Mononuclear cell (primary cell): ENCODE measurements around the gene YIPF6. TPM values are rescaled to one million over a fixed set of nuclear protein-coding genes. Genes with fewer than 3 reads are reported as not detected.
"Not testable (repeated sequence)": the region's sequence is repeated elsewhere in the genome, so short reads cannot be mapped to it uniquely, and the experiment has no call there.

Experiments used
- H3K27me3 ChIP-seq: 2 replicates; pipeline ENCODE4 v1.6.0; 2011; ENCODE audit warnings: low read length, control low read depth; ENCODE audit not compliant: insufficient read depth
- H3K4me1 ChIP-seq: 2 replicates; pipeline ENCODE4 v1.5.1; 2011; ENCODE audit warnings: mild to moderate bottlenecking, low read length, control low read depth; ENCODE audit not compliant: insufficient read depth
- H3K4me3 ChIP-seq: 2 replicates; pipeline ENCODE4 v1.5.1; 2011; ENCODE audit warnings: mild to moderate bottlenecking, low read length, moderate library complexity
- H3K9me3 ChIP-seq: 2 replicates; pipeline ENCODE4 v1.5.1; 2011; ENCODE audit warnings: low read depth, mild to moderate bottlenecking, control low read depth, low read length
- total RNA-seq: library from RNA; depleted of rRNA; stranded (reverse); fragments of >200 nt; gene quantifications from one replicate; pipeline ENCODE4 v1.2.3, GENCODE V29; 2012

Gene YIPF6
- total RNA-seq, 1 donor = 8.5 TPM

GRCh38 chrX:68490644-68491043 lies 8.2 kb upstream of the YIPF6 start:
- no peaks in the 10 kb centered on the region for H3K27me3 ChIP-seq
- H3K4me1 ChIP-seq = no peaks in the 10 kb centered on the region
- H3K9me3 ChIP-seq = no peaks in the 10 kb centered on the region
- no peak overlapping the region for H3K4me3 ChIP-seq

- no peak overlapping the region for H3K4me3 ChIP-seq
- no peaks in the 10 kb centered on the region for H3K4me1 ChIP-seq
- H3K9me3 ChIP-seq = no peaks in the 10 kb centered on the region
- no peaks in the 10 kb centered on the region for H3K27me3 ChIP-seq
Observed at GRCh38 chrX:68492583-68492982, 6.3 kb upstream of the YIPF6 start.

DNA sequence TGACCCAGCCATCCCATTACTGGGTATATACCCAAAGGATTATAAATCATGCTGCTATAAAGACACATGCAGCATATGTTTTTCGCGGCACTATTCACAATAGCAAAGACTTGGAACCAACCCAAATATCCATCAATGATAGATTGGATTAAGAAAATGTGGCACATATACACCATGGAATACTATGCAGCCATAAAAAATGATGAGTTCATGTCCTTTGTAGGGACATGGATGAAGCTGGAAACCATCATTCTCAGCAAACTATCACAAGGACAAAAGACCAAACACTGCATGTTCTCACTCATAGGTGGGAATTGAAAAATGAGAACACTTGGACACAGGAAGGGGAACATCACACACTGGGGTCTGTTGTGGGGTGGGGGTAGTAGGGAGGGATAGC lies 5.1 kb upstream of the YIPF6 start:
- not testable (repeated sequence) for H3K9me3 ChIP-seq, H3K4me1 ChIP-seq, H3K27me3 ChIP-seq, H3K4me3 ChIP-seq

DNA sequence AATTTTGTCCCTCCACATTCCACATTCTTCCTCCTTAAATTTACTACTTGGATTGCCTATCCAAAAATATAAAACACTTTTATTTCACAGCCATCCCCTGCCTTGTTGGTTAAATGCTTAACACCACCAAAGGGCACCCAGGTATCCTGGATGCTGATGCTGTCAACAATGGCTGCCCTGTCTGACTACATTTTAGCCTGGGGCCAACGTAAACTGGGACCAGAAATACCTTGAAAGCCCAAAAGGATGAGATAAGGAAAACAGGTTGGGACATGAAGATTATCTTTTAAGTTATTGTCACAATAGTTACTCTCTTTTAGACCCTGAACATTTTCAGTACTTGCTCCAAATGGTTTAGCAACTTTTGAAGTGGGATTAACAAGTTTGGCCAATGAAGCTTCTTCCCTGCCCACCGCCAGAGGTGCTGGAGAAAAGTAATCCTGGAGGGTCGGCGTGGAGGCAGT lies 775 bp upstream of the YIPF6 start:
- Histone ChIP-seq H3K4me1 (peaks cover 14% of the 10 kb centered on the region), H3K27me3 (no peaks in the 10 kb centered on the region), H3K9me3 (no peaks in the 10 kb centered on the region), H3K4me3 (peak overlapping the region; percentile 79)

DNA sequence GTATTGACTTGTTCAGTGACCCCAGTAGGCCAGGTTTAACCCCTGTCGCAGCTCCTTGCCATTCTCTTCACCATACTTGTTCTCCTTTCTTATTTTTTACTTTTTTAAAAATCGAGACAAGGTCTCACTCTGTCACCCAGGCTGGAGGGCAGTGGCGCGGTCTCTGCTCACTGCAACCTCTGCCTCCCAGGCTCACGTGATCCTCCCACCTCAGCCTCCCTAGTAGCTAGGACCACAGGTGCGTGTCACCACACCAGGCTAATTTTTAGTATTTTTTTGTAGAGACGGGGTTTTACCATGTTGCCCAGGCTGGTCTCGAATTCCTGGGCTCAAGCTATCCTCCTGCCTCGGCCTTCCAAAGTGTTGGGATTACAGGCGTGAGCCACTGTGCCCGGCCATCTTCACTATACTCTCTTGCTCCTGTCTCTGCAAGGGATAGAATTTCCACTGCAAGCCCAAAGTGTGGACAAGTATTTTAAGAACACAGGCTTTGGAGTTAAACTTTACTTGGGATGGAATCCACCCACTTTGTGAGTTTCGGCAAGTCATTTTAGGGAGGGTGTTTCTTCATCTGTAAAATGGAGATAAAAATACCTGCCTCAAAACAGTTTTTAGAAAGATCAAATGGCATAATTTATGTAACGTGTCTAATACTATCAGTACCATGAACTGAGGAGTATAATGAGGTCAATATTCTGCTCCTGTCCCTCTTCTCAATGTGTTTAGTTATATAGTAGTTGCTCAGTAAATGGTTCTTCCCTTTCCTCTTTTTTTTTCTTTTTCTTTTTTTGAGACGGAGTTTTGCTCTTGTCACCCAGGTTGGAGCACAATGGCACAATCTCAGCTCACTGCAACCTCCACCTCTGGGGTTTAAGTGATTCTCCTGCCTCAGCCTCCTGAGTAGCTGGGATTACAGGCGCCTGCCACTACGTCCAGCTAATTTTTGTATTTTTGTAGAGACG lies 973 bp downstream of the YIPF6 start:
- Histone ChIP-seq H3K27me3 (no peaks in the 10 kb centered on the region), H3K9me3 (no peaks in the 10 kb centered on the region), H3K4me1 (peaks cover 14% of the 10 kb centered on the region), H3K4me3 (peak overlapping the region; percentile 79)

- Histone ChIP-seq H3K9me3 (no peaks in the 10 kb centered on the region), H3K4me1 (peaks cover 11% of the 10 kb centered on the region), H3K4me3 (no peak overlapping the region), H3K27me3 (no peaks in the 10 kb centered on the region)
Observed at GRCh38 chrX:68503836-68504636, 5.2 kb downstream of the YIPF6 start.

- Histone ChIP-seq H3K4me3 (no peak overlapping the region), H3K9me3 (no peaks in the 10 kb centered on the region), H3K4me1 (no peaks in the 10 kb centered on the region), H3K27me3 (no peaks in the 10 kb centered on the region)
Observed at GRCh38 chrX:68506649-68507048, 7.8 kb downstream of the YIPF6 start.

DNA sequence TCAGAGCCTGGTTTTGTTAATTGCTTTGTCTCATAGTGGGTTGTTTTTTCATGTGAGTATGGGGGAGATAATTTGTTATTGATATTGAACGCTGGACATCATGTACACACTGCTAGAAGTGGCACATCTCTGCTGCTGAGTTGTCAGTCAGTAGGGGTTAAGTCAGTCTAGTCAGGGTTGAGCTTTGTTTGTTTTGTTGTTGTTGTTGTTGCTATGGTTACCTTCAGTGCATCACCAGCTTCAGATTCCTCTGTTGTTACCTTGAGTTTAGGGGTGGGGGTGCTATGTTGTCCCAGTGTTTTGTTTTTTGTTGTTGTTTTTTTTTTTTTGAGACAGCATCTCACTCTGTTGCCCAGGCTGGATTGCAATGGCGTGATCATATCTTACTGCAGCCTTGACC lies 9.9 kb downstream of the YIPF6 start:
- H3K9me3 ChIP-seq = no peaks in the 10 kb centered on the region
- no peaks in the 10 kb centered on the region for H3K27me3 ChIP-seq
- H3K4me3 ChIP-seq = no peak overlapping the region
- no peaks in the 10 kb centered on the region for H3K4me1 ChIP-seq

GRCh38 chrX:68511255-68511654 lies 12.4 kb downstream of the YIPF6 start:
- H3K4me1 ChIP-seq = no peaks in the 10 kb centered on the region
- H3K27me3 ChIP-seq = no peaks in the 10 kb centered on the region
- no peaks in the 10 kb centered on the region for H3K9me3 ChIP-seq
- H3K4me3 ChIP-seq = no peak overlapping the region

GRCh38 chrX:68524680-68525079 lies 25.8 kb downstream of the YIPF6 start:
- H3K4me1 ChIP-seq, H3K9me3 ChIP-seq, H3K4me3 ChIP-seq, H3K27me3 ChIP-seq: not testable (repeated sequence)

DNA sequence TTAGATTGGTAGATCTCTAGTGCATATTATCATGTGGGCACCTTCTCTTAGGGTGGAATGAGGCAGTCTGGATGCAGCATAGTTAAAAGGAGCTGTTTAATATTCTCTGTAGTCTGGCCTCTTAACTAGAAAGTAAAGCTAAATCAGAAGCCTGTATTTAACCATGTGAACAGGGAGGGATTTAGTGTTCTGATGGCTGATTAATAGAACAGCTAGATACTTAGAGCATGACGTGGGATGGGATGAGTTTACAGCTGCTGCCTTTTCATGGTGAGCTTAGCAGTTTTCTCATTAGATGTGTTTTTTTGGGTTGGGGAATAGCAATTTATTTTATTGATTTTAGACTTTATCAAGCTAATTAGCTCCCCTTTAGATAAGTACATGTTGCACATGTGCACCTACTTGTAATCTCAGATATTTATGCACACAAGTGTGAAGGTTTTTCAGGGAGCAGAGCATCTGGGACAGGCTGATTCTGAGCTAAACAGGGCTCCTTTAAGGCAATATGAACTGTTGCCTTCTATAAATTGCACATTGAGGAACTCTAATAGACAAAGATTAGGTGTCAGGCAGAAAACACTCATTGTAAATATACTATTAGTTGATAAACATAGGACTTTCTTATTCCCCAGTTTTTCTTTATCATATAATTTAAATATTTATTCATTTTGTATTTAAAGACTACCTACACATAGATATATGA lies 34.1 kb downstream of the YIPF6 start:
- no peaks in the 10 kb centered on the region for H3K9me3 ChIP-seq
- no peaks in the 10 kb centered on the region for H3K4me1 ChIP-seq
- H3K4me3 ChIP-seq = no peak overlapping the region
- no peaks in the 10 kb centered on the region for H3K27me3 ChIP-seq

GRCh38 chrX:68533656-68534055 lies 34.8 kb downstream of the YIPF6 start:
- H3K27me3 ChIP-seq = no peaks in the 10 kb centered on the region
- no peak overlapping the region for H3K4me3 ChIP-seq
- H3K9me3 ChIP-seq = no peaks in the 10 kb centered on the region
- no peaks in the 10 kb centered on the region for H3K4me1 ChIP-seq

- no peaks in the 10 kb centered on the region for H3K9me3 ChIP-seq
- H3K4me1 ChIP-seq = no peaks in the 10 kb centered on the region
- no peak overlapping the region for H3K4me3 ChIP-seq
- no peaks in the 10 kb centered on the region for H3K27me3 ChIP-seq
Observed at GRCh38 chrX:68534691-68535090, 35.8 kb downstream of the YIPF6 start.

DNA sequence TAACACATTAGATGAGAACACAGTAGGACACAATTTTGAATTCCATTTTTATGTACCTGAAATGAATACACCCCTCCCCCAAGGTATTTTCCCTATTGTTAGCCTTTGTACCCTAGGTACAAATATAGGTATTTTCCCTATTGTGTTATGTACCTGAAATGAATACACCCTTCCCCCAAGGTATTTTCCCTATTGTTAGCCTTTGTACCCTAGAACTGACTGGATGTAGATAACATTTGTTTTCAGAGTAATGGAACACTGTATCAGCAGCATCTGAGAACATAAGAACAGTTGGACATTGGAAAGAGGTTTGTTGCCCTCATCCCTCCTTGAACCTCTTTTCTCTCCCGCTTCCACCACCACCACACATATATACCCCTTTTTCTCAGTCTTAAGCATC lies 37.6 kb downstream of the YIPF6 start:
- Histone ChIP-seq H3K9me3 (no peaks in the 10 kb centered on the region), H3K27me3 (no peaks in the 10 kb centered on the region), H3K4me3 (no peak overlapping the region), H3K4me1 (no peaks in the 10 kb centered on the region)

- no peak overlapping the region for H3K4me3 ChIP-seq
- H3K27me3 ChIP-seq = no peaks in the 10 kb centered on the region
- H3K4me1 ChIP-seq = no peaks in the 10 kb centered on the region
- H3K9me3 ChIP-seq = no peaks in the 10 kb centered on the region
Observed at GRCh38 chrX:68536884-68537283, 38.0 kb downstream of the YIPF6 start.
